RCC 7860 (cell line): Measurements from ENCODE around the gene SLC4A8.

Experiments used
- DNase-seq: peaks from one replicate; pipeline ENCODE4 v3.0.0-alpha.2; 2015; ENCODE audit warnings: low spot score
- FAIRE-seq: peaks from 2 replicates; lab custom pipeline; 2012; peaks lifted over from hg19 to GRCh38; lab: Jason Lieb, UNC

The SLC4A8 gene

GRCh38 chr12:51393676-51394545 lies 30.7 kb upstream of the SLC4A8 start:
- FAIRE-seq (no peak), DNase-seq (no peak)

- FAIRE-seq (no peak), DNase-seq (no peak)
These were observed 29.1 kb upstream of the SLC4A8 start for GRCh38 chr12:51395283-51396230.

- FAIRE-seq (no peak), DNase-seq (no peak)
These were observed 27.0 kb upstream of the SLC4A8 start for GRCh38 chr12:51397670-51398069.

GRCh38 chr12:51399891-51400290 lies 24.7 kb upstream of the SLC4A8 start:
- FAIRE-seq (no peak), DNase-seq (no peak)

GRCh38 chr12:51401020-51401419 lies 23.6 kb upstream of the SLC4A8 start:
- DNase-seq (no peak), FAIRE-seq (no peak)

GRCh38 chr12:51401486-51401885 lies 23.1 kb upstream of the SLC4A8 start:
- DNase-seq (no peak), FAIRE-seq (no peak)

- FAIRE-seq (no peak), DNase-seq (no peak)
These were observed 22.7 kb upstream of the SLC4A8 start for GRCh38 chr12:51401900-51402299.

GRCh38 chr12:51403159-51403558 lies 21.5 kb upstream of the SLC4A8 start:
- DNase-seq (no peak), FAIRE-seq (no peak)

- FAIRE-seq (no peak), DNase-seq (no peak)
These were observed 20.9 kb upstream of the SLC4A8 start for GRCh38 chr12:51403681-51404136.

GRCh38 chr12:51404627-51405026 lies 20.0 kb upstream of the SLC4A8 start:
- FAIRE-seq: no peak

GRCh38 chr12:51405801-51406207 lies 18.8 kb upstream of the SLC4A8 start:
- DNase-seq (no peak), FAIRE-seq (no peak)

More at GRCh38 chr12:51404627-51405026, 20.0 kb upstream of the SLC4A8 start:
- DNase-seq: no peak

GRCh38 chr12:51406290-51406689 lies 18.3 kb upstream of the SLC4A8 start:
- DNase-seq: no peak
- no peak for FAIRE-seq

GRCh38 chr12:51406859-51407258 lies 17.8 kb upstream of the SLC4A8 start:
- FAIRE-seq: no peak
- no peak for DNase-seq

- FAIRE-seq (no peak), DNase-seq (no peak)
These were observed 17.0 kb upstream of the SLC4A8 start for GRCh38 chr12:51407604-51408003.

GRCh38 chr12:51409846-51410245 lies 14.8 kb upstream of the SLC4A8 start:
- FAIRE-seq (no peak), DNase-seq (no peak)

GRCh38 chr12:51413149-51413548 lies 11.5 kb upstream of the SLC4A8 start:
- FAIRE-seq (no peak), DNase-seq (no peak)

GRCh38 chr12:51413791-51414190 lies 10.8 kb upstream of the SLC4A8 start:
- no peak for DNase-seq
- FAIRE-seq: no peak

GRCh38 chr12:51415931-51416330 lies 8.7 kb upstream of the SLC4A8 start:
- no peak for DNase-seq
- FAIRE-seq: no peak

- FAIRE-seq (no peak), DNase-seq (no peak)
These were observed 6.8 kb upstream of the SLC4A8 start for GRCh38 chr12:51417826-51418225.

GRCh38 chr12:51419425-51420193 lies 5.0 kb upstream of the SLC4A8 start:
- no peak for DNase-seq
- FAIRE-seq: no peak
